GM06990 (cell line): ENCODE results near the gene TBC1D5.

Source experiments
- DNase-seq: peaks from one replicate; pipeline ENCODE4 v3.0.0-alpha.2; 2011; ENCODE audit not compliant: insufficient read length; ENCODE audit errors: extremely low read depth
- H3K27me3 ChIP-seq: replicated peaks from 2 replicates; pipeline ENCODE4 v1.6.0; 2011; ENCODE audit warnings: low read length; ENCODE audit not compliant: control insufficient read depth, insufficient read depth
- H3K36me3 ChIP-seq: 2 replicates; pipeline ENCODE4 v1.5.1; 2011; ENCODE audit warnings: low read length; ENCODE audit not compliant: control insufficient read depth, insufficient read depth
- H3K4me3 ChIP-seq: replicated peaks from 2 replicates; pipeline ENCODE4 v1.5.1; 2011; ENCODE audit warnings: low read depth, mild to moderate bottlenecking, control low read depth, low read length
- TF ChIP-seq, protein P1 (sequence below): IDR thresholded peaks from 2 replicates; pipeline ENCODE4 v1.5.1; 2011; ENCODE audit warnings: low read length, control low read depth, mild to moderate bottlenecking, inconsistent platforms; ENCODE audit not compliant: insufficient read depth, poor library complexity, severe bottlenecking

TBC1D5 gene

DNA sequence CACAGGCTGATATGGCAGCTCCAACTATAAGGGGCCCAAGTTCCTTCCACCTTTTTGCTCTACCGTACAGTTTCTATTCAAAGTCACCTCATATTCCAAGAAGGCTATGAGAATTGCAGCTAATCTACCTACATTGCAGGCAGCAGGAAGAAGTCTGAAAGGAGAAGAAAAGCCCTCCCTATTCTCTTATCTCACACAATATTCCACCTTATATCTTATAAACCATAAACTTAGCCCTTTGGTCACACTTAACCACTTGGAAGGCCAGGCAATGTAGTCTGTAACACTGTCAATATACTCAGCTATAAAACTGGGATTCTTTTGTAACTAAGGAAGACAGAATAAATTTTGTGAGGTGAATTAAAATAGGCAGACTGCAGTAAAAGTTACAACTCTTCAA is 54.9 kb downstream of the TBC1D5 start:
- no peaks in the 10 kb centered on the region for H3K36me3 ChIP-seq
- TF ChIP-seq, protein P1, sequence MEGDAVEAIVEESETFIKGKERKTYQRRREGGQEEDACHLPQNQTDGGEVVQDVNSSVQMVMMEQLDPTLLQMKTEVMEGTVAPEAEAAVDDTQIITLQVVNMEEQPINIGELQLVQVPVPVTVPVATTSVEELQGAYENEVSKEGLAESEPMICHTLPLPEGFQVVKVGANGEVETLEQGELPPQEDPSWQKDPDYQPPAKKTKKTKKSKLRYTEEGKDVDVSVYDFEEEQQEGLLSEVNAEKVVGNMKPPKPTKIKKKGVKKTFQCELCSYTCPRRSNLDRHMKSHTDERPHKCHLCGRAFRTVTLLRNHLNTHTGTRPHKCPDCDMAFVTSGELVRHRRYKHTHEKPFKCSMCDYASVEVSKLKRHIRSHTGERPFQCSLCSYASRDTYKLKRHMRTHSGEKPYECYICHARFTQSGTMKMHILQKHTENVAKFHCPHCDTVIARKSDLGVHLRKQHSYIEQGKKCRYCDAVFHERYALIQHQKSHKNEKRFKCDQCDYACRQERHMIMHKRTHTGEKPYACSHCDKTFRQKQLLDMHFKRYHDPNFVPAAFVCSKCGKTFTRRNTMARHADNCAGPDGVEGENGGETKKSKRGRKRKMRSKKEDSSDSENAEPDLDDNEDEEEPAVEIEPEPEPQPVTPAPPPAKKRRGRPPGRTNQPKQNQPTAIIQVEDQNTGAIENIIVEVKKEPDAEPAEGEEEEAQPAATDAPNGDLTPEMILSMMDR = no peak
- no peak for DNase-seq

DNA sequence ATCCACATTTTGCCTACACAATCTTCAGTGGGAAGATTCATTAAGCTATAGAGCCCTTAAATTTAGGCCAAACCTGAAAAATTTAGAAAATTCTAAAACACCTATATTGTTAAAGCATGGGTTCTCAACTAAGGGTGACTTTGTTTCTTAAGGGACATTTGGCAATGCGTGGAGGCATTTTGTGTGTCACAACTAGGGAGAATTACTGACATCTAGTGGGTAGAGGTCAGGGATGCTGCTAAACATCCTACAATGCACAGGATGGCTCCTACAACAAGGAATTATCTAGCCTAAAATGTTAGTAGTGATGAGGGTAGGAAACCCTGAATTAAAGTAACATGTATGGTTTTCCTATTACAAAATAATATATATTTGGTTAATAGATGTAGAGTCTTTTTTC is 55.8 kb downstream of the TBC1D5 start:
- Histone ChIP-seq H3K36me3 (no peaks in the 10 kb centered on the region; the same call in 1 of the 2 replicates), H3K27me3 (no peaks in the 10 kb centered on the region), H3K4me3 (no peak overlapping the region)
- no peak for DNase-seq
- TF ChIP-seq, protein P1 = peak; percentile 19

More for the DNA sequence above, 54.9 kb downstream of the TBC1D5 start:
- Histone ChIP-seq H3K27me3 (no peaks in the 10 kb centered on the region), H3K4me3 (no peak overlapping the region)

DNA sequence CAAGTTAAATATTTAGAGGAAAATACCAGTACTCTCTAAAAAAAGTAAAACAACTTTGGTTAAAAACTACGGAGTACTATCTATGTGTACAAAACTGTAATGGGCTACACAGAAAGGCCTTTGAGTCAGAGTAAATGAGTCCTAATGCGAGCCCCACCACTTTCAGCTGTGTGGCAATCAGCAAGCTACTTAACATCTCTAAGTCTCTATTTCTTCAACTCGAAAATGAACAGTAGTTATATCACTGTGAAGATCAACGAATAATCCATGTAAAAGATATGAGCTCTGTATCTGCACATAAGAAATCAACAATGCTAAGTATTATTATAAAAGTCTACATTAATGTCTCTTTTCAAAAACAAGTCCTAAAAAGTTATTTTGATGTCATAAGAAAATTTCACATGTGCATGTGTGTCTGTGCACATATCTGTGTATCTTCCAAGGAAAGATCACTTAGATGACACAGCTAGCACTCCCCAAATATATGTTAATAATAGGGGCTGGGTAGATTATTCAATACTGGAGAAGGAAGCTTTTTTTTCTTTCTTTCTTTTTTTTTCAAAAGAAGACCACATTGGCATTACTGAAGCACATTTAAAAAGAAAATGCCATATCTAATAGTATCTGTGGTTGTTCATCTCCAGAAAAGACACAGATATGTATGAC is 58.8 kb downstream of the TBC1D5 start:
- Histone ChIP-seq H3K4me3 (no peak overlapping the region), H3K36me3 (no peaks in the 10 kb centered on the region; the same call in 1 of the 2 replicates), H3K27me3 (no peaks in the 10 kb centered on the region)
- TF ChIP-seq, protein P1 = no peak
- DNase-seq = no peak

DNA sequence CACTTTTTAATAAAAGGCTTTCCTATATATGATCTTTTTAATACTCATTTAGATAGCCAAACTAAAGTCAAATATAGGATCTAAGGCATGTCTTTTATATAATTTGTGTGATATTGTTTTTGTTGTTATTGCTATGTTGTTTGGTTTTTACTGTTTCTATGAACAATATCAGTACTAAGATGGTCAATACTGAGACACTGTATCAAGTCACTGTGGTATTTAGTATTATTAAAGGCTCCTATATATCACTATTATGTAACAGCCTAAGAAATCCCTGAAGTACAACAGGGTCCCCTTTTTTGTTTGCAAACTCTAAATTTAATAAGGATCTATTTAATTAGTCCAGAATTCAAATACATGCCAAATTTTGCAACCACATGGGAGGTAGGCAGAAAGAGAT is 61.9 kb downstream of the TBC1D5 start:
- TF ChIP-seq, protein P1 = no peak
- Histone ChIP-seq H3K36me3 (no peaks in the 10 kb centered on the region; the same call in 1 of the 2 replicates), H3K4me3 (no peak overlapping the region), H3K27me3 (no peaks in the 10 kb centered on the region)
- no peak for DNase-seq

DNA sequence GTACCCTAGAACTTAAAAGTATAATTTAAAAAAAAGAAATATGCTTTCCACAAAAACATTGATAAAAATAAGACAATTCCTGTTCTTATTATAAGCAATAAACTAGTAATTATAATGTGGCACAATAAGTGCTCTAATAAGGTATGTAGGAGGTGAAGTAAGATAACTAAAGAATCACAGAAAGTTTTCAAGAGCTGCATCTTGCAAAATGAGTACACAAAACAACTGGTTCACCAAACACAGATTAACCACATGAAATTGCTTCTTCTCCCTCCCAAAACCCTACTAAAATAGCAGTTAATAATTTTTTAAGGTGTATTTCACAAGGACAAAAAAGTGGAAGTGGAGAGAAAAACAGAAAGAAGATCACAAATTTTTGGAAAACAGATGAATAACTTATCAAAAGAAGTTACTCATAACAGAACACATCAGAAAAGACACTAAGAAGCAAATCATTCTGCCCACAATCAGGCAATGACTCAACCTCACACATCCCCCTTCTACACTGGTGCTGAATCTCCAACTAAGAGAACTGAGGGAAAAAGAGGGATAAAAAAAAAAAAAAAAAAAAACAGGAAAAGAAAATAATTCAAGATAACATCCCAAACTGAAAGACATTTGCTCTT is 64.2 kb downstream of the TBC1D5 start:
- Histone ChIP-seq H3K36me3 (no peaks in the 10 kb centered on the region; the same call in 1 of the 2 replicates), H3K27me3 (no peaks in the 10 kb centered on the region), H3K4me3 (no peak overlapping the region)
- DNase-seq = no peak
- TF ChIP-seq, protein P1 = no peak
